T47D (cell line): ENCODE results near the gene MYO18B.

ENCODE experiments used
- DNase-seq, 2 experiments: peaks; one replicate each; pipeline versions ENCODE4 v3.0.0 to v3.0.0-alpha.2; 2011 to 2012; ENCODE audit warnings: low read depth in 1 of 2, low spot score in 1 of 2
- JUND ChIP-seq: IDR thresholded peaks from 2 replicates; pipeline ENCODE4 v1.6.1; 2012; ENCODE audit warnings: low read depth
- in situ Hi-C: cut with HindIII; loops from 2 replicates; pipeline ENCODE4 v1.10.0; 2016; ENCODE audit warnings: low sequenced_read_pairs, low pct_unique_long_range_greater_than_20kb

Gene MYO18B

DNA sequence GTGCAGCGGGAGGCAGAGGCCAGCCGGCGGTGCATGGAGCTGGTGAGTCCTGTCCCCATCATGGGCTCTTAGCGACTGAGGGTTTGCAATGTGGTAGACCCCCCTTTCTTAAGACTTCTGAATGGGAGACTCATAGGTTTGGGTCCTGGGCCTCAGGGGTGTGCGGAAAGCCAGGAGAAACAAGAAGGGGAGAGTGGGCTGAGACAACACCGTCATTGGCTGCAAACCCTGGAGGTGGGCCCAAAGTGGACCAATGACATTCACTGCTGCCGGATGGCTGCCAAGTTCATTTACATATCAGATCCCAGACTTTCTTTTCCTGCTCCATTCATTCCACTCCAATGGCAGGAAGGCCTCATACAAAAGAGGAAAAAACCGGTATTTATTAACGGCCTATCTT lies 213.3 kb downstream of the MYO18B start:
- in situ Hi-C loops = no loop called here
- TF ChIP-seq JUND = no peak
- no peak for DNase-seq

DNA sequence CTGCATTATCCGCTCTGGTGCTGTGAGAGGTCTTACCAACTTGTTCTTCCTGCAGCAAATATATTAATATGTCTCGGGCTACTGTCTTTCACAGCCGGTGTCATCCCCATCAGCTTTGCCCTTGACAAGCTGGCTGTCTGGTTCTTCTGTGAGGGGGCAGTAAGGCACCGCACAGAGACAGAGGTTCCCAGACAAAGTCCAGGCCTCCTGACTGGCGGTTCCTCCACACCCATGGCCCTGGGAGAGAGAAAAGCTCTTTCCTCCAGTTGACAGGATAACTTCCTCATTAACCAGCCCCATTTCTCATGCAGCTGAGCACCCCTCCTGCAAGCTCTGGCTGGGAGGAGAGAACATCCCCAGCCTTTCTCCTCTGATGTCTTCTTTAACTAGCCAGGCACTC lies 214.8 kb downstream of the MYO18B start:
- in situ Hi-C loops = no loop called here
- TF ChIP-seq JUND = no peak
- no peak for DNase-seq

DNA sequence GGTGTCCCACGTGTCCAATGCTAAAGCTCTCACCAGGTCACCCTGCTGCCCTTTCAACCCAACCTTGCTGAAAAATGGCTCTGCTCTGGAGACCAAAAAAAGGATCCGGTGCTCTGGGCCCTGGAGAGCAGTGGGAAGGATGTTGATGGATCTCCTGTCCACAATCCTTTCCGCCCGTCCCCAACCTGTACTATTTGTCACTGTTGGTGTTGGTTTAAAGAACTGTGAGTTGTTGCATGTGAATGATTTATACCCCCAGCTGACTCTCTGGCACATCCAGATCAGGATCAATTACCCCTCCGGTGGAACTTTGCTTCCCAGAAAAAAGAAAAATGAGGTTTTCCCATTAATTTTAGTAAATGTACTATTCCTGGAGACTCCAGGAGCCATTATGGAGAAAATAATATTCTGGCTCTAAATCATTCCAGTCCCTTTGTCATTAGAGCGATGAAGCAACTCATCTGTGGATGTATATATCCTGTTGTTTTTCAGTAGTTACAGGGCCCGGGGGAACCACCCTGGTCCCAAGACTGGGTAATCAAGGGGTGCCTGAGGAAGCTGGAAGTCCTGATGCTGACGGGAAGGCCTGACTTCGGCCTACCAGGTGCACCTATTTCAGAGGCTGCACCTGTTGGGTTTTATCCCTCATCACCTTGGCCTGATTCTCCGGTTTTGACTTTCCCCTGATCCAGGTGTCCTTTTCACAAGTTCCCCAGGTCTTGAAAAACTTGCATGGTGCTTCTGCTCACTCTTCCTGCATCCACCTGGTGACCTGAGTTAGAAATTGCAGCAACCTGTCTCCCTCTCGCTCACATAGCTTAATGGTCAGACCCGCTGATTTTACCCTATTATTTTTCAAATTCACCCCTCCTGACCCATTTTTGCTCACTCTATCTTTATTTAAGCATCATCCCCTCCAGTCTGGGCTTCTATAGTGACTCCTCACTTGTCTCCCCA lies 218.1 kb downstream of the MYO18B start:
- in situ Hi-C loops = no loop called here
- TF ChIP-seq JUND = no peak
- peak in 1 of 2 experiments; percentile 2 for DNase-seq

DNA sequence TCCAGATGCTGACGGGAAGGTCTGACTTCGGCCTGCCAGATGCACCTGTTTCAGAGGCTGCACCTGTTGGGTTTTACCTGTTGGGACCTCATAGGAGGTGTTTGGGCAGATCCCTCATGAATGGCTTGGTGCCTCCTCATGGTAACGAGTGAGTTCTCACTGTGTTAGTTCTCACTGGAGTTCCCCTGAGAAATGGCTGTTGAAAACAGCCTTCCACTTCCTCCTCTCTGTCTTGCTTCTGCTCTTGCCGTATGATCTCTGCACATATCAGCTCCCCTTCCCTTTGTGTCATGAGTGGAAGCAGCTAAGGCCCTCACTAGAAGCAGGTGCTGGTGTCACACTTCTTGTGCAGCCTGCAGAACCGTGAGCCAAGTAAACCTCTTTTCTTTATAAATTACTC lies 219.7 kb downstream of the MYO18B start:
- in situ Hi-C loops = no loop called here
- no peak for TF ChIP-seq JUND
- no peak for DNase-seq

DNA sequence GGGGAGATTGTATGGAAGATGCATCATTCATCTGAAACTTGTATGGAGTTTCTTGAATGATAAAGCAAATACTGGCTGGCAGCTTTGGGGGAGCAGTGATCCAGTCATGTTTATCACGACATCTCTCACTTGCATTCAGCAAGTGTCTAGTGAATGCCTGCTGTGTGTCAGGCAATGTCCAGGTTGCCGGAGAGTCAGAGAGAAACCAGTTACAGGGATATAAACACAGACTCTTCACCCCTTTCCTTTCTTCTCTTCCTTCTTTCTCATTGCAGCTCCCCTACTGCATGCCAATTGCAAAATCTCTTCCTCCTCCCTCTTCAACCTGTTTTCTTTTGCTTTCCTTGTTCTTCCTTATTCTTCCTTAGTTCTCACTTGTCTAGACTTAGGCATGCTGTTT lies 220.7 kb downstream of the MYO18B start:
- no peak for DNase-seq
- in situ Hi-C loops = no loop called here
- TF ChIP-seq JUND = no peak

DNA sequence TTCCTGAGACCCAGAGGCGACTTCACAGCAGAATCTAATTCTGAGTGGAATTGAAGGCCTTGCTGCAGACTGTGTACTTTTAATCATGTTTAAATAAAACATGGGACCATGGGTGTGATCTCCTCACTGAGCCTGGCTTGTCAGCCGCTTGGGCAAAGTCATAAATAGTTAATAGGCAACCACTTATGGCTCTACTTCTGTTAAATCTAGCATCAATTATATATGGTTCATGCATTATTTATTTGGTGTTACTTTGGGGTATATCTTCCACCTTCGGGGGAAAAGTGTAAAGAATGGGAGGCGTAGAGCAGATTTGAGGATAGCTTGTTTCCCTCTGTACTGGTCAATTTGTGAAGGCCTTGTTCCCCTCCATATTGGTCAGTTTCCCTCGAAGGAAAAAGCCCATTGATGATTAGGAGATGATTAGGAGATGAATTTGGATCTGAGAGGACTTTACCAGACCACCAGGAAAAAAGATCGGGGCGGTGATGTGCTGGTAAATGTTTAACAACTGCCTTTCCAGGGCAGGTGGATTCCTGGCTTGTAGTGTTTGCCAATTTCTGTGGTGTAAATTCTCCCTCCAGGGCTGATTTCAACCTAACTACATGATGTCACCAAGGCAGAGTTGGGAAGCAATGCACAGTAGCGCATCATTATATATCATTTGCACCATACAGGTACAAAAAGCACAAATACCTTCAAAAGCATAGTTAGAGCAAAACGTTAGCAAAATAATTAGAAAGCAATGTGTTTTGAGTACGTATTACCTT lies 223.2 kb downstream of the MYO18B start:
- in situ Hi-C loops = no loop called here
- no peak for DNase-seq
- no peak for TF ChIP-seq JUND

DNA sequence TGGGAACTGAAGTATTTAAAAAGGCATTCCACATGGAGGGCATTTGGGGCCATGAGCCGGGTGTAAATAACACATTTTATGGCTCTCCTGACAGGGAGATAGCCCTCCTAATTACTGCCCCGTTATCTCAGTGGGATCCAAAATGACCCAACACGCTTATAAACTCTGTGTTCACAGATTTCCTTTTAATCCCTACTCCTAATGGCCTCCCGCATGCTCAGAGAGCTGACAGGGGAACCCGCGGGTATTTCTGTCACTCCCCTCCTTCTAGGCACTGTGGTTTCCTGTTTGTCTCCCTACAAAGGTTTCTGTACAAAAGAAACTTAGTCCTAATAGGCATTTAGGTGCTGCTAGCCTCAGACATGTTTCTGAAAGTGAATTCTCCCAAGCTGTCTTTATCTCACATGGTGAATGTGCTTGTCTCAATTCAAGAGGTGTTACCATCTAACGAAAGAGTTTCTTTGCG lies 224.5 kb downstream of the MYO18B start:
- in situ Hi-C loops = no loop called here
- no peak for DNase-seq
- no peak for TF ChIP-seq JUND

DNA sequence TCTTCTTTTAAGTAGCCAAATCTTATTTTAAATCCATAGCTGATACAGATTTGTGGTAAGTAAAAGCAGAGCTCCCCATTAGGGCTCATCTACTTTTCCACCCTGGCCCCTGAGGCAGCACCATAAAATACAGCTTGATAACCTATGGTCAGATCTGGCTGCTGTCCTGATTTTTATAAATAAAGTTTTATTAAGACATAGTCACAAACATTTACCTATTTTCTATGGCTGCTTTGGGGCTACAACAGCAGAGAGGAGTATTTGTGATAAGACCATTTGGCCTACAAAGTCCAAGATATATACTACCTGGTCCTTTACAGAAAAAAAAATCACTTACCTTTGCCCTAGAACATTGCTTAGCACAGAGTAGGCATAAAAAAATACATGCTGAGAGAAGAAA lies 227.3 kb downstream of the MYO18B start:
- in situ Hi-C loops = no loop called here
- no peak for DNase-seq
- TF ChIP-seq JUND = no peak

DNA sequence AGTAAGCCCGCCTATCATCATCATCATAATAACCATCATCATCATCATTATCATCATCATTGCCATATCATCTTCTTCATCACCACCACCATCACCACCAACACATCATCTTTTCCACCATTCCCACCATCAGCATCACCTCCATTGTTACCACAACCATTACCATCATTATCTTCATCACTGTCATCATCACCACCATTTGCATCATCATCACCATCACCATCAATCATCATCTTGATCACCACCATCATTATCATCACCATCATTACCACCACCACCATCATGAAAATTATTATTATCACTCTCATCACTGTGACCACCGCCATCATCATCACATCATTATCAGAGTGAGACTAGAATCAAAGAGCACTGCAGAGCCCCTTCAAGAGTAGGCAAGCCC lies 227.9 kb downstream of the MYO18B start:
- DNase-seq = no peak
- no peak for TF ChIP-seq JUND
- in situ Hi-C loops = no loop called here

DNA sequence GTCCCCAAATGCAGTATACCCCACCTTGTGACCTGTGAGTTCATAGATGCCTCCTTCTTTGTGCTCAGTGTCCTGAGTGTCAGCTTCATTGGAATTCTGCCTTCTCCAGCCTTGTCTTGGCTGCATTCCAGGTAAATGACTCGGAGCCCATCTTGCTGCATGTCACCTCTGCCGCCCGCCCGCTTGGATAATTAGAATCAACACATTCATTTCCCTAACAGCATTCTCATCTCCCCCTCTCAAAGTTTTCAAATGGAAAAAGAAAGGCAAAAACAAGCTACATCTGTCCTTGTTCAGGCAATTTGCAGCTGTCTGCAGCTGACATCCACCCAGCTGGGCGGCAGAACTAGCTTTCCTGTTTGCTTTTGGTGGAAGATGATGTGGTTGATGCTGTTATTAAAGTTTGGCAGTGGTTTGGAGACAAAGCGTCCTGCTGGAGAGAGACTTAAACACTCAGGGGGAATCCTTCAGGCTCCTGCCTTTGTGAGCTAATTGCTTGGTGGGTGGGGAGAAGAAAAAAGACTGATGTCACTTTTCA lies 228.5 kb downstream of the MYO18B start:
- in situ Hi-C loops = no loop called here
- DNase-seq = no peak
- TF ChIP-seq JUND = no peak

DNA sequence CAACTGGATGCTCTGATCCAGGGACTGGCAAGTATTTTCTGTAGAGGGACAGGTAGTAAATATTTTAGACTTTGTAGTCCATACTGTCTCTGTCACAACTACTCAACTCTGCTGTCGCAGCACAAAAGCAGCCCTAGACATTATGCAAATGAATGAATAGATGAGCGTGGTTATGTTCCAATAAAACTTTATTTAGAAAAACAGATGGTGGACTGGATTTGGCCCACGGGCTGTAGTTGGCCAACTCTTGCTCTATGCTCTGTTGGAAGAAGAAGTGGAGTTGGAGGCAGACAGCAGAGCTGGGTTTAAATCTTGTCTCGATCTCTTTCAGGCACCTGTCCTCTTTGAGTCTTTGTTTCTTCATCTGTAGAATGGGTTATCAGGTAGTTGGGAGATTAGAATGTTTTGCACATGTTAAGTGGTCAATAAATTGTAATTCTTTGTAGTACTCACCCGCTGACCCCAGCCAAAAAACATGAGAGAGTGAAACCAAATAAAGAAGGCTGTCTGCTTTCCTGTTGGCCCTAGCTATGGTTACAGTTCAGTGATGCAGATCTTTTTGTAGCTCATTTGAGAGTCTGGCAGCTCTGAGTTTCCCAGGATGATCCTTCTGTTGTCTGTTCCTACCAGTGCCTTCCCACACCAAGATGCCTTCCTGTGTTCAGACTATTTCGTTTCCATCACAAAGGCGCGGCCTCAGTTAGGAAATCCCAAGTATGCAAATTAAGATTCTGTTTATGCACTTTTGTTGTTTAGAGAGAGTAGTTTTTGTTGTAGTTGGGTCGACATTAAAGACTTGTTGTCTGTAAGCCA lies 229.2 kb downstream of the MYO18B start:
- in situ Hi-C loops = no loop called here
- no peak for TF ChIP-seq JUND
- no peak for DNase-seq

DNA sequence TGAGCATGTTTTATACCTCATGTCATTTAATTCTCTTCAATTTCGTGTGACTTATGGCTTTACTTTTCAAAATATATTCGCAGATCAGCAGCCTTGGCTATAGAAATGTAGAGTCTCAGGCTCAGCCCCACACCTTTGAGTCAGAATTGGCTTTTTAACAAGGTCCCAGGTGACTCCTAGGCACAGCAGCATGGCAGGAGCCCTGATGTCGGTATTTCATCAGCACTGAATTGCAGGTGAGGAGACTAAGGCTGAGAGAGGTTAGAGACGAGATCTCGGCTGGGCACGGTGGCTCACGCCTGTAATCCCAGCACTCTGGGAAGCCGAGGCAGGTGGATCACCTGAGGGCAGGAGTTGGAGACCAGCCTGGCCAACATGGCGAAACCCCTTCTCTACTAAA lies 230.4 kb downstream of the MYO18B start:
- no peak for DNase-seq
- TF ChIP-seq JUND = no peak
- in situ Hi-C loops = no loop called here
